Embryonic facial prominence (tissue), 1 donor: ENCODE data around the gene HIVEP3.

Source experiments
- DNase-seq: peaks from one replicate; pipeline ENCODE4 v3.0.0-alpha.2; 2016; ENCODE audit errors: extremely low spot score

HIVEP3 gene

DNA sequence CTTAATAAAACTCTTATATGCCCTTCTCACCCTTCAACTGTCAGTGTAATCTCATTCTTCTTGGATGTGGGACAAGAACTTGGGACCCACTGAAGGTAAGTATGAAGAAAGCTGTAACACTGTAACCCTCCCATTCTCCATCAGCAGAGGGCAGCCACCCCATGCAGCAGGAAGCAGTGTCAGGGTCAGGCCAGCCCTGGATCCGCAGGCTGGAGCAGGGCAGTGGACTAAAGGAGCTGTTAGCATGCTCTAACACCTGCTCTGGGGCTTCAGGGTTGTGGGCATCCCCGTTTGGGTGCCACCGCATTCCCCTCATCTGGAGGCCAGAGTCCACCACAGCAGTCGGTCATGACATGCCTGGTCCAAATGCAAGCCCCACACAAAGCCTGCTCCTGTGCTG lies 156.5 kb downstream of the HIVEP3 start:
- no peak for DNase-seq

GRCh38 chr1:41758904-41759548 lies 159.7 kb downstream of the HIVEP3 start:
- no peak for DNase-seq

DNA sequence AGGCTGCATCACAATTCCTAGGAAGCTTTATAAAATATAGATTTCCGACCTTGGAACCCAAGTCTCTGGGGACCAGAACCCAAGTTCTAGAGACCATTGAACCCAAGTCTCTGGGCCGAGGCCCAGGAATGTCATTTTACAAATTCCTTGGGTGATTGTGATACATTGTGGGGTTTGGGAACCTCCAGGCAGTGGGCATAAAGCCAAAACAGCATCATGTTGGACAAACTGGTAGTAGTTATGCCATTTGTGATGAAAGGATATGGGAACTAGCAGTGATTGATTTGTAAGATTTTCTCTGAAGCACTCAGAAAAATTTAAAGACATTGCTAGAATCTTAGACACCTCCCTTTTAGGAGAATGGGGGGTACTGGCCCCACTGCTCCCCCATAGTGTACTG lies 160.2 kb downstream of the HIVEP3 start:
- DNase-seq: no peak

DNA sequence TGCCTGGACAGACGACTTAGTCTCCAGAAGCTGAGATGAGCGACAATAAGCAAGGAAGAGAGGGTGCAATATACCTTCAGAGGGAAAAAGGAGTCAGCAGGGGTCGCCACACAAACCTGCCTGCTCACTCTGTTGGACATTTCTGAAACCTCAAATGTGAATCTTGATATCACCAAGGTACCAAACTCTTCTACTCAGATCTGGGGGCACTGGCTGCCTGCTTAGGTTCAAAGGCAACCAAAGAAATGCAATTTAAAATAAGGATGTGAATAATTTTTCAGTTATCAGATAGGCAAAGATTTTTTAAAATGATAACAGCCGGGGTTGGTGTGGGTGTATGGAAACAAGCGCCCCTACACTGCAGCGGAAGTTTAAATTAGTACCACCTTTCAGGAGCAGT lies 164.2 kb downstream of the HIVEP3 start:
- no peak for DNase-seq

DNA sequence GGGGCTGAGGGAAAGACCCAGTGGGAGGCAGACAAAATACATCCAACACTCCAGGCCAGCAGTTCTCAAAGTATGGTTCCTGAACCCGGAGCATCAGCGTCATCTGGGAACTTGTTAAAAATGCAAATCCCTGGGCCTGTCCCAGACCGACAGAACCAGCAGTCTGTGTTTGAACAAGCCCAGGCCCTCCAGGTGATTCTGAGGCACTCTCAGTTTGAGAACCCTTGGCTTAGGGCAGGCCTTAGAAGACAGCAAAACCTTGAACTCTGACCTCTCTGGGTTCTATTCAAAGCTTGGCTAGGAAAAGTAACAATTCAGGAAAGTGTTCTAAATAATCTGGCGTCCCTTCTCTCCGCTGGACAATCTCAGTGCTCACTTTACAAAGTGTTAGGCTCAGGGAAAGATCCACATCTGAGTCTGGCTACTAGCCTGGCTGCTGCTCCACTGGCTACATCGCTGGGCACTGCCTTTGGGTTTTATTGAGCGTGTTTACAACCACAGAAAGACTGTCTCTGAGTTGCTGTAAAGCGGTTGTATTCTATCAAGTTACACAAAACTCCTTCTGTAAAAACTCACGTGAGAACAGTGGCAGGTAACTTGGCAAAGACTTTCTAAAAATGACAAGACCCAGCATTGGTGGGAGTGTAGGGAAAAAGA lies 166.1 kb downstream of the HIVEP3 start:
- DNase-seq: no peak

DNA sequence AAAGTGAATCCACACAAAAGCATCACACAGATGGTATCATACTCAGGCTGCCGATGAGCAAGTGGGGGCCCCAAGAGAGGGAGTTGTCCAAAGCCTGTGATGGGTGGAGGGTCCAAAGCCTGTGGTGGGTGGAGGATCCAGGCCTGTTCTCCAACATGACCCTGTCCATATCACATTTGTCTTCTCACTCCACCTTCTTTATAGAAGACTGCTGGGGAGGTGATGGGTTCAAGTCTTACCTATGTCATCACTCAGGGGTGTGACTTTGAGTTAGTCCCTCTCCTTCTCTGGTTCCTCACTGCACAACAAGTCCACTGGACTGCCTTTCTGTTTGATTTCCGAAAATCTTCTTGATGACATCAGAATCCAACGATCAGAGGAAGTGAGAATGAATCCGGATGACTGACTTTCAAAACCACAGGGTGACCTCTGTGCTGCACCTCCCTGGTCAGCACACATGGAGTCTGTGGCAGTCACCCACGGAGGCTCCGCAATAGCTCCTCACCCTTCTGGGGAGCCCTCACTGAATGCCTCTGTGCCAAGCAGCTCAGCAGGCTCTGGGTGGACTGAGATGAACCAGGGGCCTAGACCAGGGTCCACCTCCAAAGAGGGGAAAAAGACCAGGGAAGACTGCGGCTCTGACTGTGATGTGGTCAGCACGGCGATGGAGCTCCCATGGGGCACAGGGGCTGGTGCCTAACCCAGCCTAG lies 166.8 kb downstream of the HIVEP3 start:
- DNase-seq: no peak

- DNase-seq: no peak
Observed at GRCh38 chr1:41749991-41750745, 168.6 kb downstream of the HIVEP3 start.

- no peak for DNase-seq
Observed at GRCh38 chr1:41745022-41745421, 173.7 kb downstream of the HIVEP3 start.

DNA sequence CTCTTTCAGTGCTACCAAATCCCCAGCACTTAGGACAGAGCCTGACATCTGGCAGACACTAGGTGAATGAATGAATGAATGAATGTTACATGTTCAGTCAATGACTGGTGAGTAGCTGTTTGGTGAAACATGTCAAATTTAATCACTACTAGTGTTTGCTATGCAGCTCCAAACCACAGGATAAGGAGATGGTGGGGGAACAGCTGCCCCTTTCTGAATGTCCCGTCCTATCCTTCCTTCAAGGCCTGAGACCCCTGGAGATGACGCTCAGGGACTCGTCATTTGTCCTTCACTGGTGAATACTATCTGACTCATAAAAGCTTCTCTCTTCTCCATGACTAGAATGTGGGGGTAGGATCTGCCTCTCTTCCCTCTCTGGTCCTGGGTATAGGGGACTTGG lies 175.4 kb downstream of the HIVEP3 start:
- DNase-seq: no peak

GRCh38 chr1:41742219-41742618 lies 176.5 kb downstream of the HIVEP3 start:
- no peak for DNase-seq

GRCh38 chr1:41741244-41741643 lies 177.5 kb downstream of the HIVEP3 start:
- DNase-seq: no peak

- DNase-seq: no peak
Observed at GRCh38 chr1:41740630-41741239, 178.0 kb downstream of the HIVEP3 start.

GRCh38 chr1:41740058-41740457 lies 178.7 kb downstream of the HIVEP3 start:
- DNase-seq: no peak

GRCh38 chr1:41739061-41739955 lies 179.4 kb downstream of the HIVEP3 start:
- DNase-seq: peak; percentile 32

GRCh38 chr1:41738475-41738874 lies 180.2 kb downstream of the HIVEP3 start:
- DNase-seq: no peak

DNA sequence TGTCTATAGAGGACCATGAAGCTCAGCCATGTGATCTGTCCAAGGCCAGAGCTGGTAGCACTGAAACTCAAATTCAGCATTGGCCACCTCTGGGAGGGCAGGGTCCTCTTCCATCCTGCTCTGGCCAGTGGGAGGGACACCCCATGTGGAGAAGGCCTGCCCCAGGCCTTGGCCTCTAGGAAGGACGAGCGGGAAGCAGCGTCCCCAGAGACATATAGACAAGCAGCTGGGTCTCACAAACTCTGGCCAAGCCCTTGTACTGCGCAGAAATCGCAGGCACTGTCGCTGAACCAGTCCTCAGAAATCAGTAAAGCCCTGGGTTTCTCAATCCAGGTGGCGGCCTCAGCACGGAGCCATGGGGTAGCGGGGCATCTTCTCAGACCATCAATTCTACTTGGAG lies 180.7 kb downstream of the HIVEP3 start:
- DNase-seq: no peak

GRCh38 chr1:41735631-41736260 lies 183.0 kb downstream of the HIVEP3 start:
- peak; percentile 20 for DNase-seq

DNA sequence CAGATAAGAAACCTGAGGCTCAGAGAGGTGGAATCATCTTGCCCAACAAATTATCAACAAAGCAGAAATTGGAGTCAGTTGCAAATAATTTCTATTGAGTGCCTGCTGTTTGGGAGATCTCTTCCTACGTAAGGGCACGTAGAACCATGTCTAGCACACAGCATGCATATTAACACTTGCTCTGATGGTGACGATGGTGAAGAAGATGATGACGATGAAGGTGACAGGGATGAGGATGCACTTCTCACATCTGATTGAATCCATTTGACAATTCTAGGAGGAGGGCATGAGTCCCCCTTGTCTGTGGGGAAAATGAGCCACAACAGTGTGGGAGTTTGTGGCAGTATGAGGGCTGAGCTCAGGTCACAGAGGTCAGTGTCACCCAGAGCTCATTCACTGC lies 183.6 kb downstream of the HIVEP3 start:
- DNase-seq: no peak

DNA sequence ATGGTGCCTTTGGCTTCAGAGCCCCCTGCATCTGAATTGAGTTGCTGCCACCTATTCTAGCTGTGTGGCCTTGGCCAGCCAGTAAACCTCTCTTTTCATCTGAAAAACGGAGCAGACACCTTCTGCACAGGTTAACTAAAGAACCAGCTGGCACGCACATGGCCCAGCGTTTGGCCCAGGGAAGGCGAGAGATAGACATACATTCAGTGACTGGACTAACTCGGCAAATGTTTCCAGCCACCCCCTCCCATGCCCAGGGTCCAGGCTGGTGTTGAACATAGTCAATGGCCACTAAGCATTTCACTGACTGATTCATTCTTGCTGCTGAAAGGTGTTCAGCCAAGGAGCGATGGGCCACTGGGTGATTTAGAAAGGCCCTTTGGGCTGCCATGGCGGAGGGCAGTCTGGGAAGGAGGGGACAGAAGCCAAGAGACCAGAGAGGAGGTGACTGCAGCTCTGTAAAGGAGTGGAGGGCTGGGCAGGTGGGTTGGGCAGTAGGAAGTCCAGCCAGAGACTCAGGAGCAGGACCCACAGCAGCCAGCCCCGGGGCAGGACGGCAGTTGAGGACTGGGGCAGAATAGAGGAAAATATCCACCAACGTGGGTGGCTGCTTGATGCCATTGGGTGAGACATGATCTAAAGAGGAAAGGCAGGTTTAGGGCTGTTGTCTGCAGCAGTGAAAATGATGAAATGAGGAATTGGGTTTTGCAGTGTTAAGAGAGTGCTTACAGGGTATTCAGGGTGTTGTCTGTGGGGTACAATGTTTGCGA lies 184.3 kb downstream of the HIVEP3 start:
- DNase-seq: no peak

- DNase-seq: no peak
Observed at GRCh38 chr1:41733725-41734124, 185.0 kb downstream of the HIVEP3 start.
